MM.1S (cell line): ENCODE data around the gene SSH3.

Experiments
- CTCF ChIP-seq: fragments of 300-600 bp; sonication (generic); IDR thresholded peaks from 2 replicates; pipeline ENCODE4 v1.5.1; 2016; ENCODE audit warnings: antibody characterized with exemption, low read length, mixed read lengths
- EZH2 ChIP-seq: fragments of 300-600 bp; sonication (generic); optimal IDR thresholded peaks from 2 replicates; pipeline ENCODE3; 2017; ENCODE audit warnings: low read depth, mild to moderate bottlenecking, antibody characterized with exemption, low read length, mixed read lengths

- no peak for TF ChIP-seq CTCF
- TF ChIP-seq EZH2 = no peak
These were observed 679 bp upstream of the SSH3 start for GRCh38 chr11:67302571-67303131.
